Measurements from ENCODE around the gene LSG1.
"Not testable (repeated sequence)": the region's sequence is repeated elsewhere in the genome, so short reads cannot be mapped to it uniquely, and the experiment has no call there.

LSG1 gene

GRCh38 chr3:194607592-194608389, 64.2 kb downstream of the LSG1 start:
- Histone ChIP-seq H3K4me1 (ENCODE audit: insufficient read depth, low read length, poor library complexity, severe bottlenecking) (no peaks in the 10 kb centered on the region), H2AFZ (ENCODE audit: low read length) (no peak overlapping the region)

GRCh38 chr3:194606941-194607340, 65.0 kb downstream of the LSG1 start:
- H3K9me3 ChIP-seq (ENCODE audit: insufficient read depth, low read depth, low read length) = no peaks in the 10 kb centered on the region
- H3K36me3 ChIP-seq (ENCODE audit: insufficient read depth, low read length) = peaks cover 5% of the 10 kb centered on the region; the same call in 1 of the 2 replicates
- no peak overlapping the region for H3K9ac ChIP-seq (ENCODE audit: low read depth, low read length, poor library complexity, severe bottlenecking)
- H3K9me2 ChIP-seq (replicated peaks; ENCODE audit: low read depth, low read length) = no peaks in the 10 kb centered on the region
- H2AFZ ChIP-seq (ENCODE audit: low read length) = no peak overlapping the region
- H4K20me1 ChIP-seq (ENCODE audit: insufficient read depth, low read length, poor library complexity, severe bottlenecking) = no peaks in the 10 kb centered on the region
- no peak for TF ChIP-seq EZH2phosphoT487 (IDR thresholded peaks at IDR 0.05; ENCODE audit: borderline replicate concordance)
- no peak for TF ChIP-seq CTCF (conservative IDR thresholded peaks at IDR 0.05; ENCODE audit: low read length)
- no peak overlapping the region for H3K4me2 ChIP-seq (ENCODE audit: low read depth, low read length, poor library complexity, severe bottlenecking)
- H3K4me1 ChIP-seq (ENCODE audit: insufficient read depth, low read length, poor library complexity, severe bottlenecking) = no peaks in the 10 kb centered on the region
- no peaks in the 10 kb centered on the region for H3K27me3 ChIP-seq (ENCODE audit: insufficient read depth, low read length, poor library complexity, severe bottlenecking)
- H3K79me2 ChIP-seq (ENCODE audit: insufficient read depth, low read length) = no peaks in the 10 kb centered on the region
- no peaks in the 10 kb centered on the region for H3F3A ChIP-seq (ENCODE audit: low read depth)
- H3K4me3 ChIP-seq (ENCODE audit: low read length, poor library complexity, severe bottlenecking) = no peak overlapping the region

More at GRCh38 chr3:194607592-194608389, 64.2 kb downstream of the LSG1 start:
- Histone ChIP-seq H3K79me2 (ENCODE audit: insufficient read depth, low read length) (no peaks in the 10 kb centered on the region), H4K20me1 (ENCODE audit: insufficient read depth, low read length, poor library complexity, severe bottlenecking) (no peaks in the 10 kb centered on the region), H3F3A (ENCODE audit: low read depth) (no peaks in the 10 kb centered on the region), H3K9ac (ENCODE audit: low read depth, low read length, poor library complexity, severe bottlenecking) (no peak overlapping the region), H3K36me3 (ENCODE audit: insufficient read depth, low read length) (peaks cover 5% of the 10 kb centered on the region; the same call in 1 of the 2 replicates), H3K9me3 (ENCODE audit: insufficient read depth, low read depth, low read length) (no peaks in the 10 kb centered on the region), H3K4me2 (ENCODE audit: low read depth, low read length, poor library complexity, severe bottlenecking) (no peak overlapping the region), H3K27me3 (ENCODE audit: insufficient read depth, low read length, poor library complexity, severe bottlenecking) (no peaks in the 10 kb centered on the region), H3K9me2 (replicated peaks; ENCODE audit: low read depth, low read length) (no peaks in the 10 kb centered on the region), H3K4me3 (ENCODE audit: low read length, poor library complexity, severe bottlenecking) (no peak overlapping the region)
- TF ChIP-seq CTCF (conservative IDR thresholded peaks at IDR 0.05; ENCODE audit: low read length) (no peak), EZH2phosphoT487 (IDR thresholded peaks at IDR 0.05; ENCODE audit: borderline replicate concordance) (no peak)

GRCh38 chr3:194606163-194606562, 65.8 kb downstream of the LSG1 start:
- H4K20me1 ChIP-seq (ENCODE audit: insufficient read depth, low read length, poor library complexity, severe bottlenecking) = no peaks in the 10 kb centered on the region
- H2AFZ ChIP-seq (ENCODE audit: low read length) = no peak overlapping the region
- no peak overlapping the region for H3K9ac ChIP-seq (ENCODE audit: low read depth, low read length, poor library complexity, severe bottlenecking)
- no peaks in the 10 kb centered on the region for H3K9me2 ChIP-seq (replicated peaks; ENCODE audit: low read depth, low read length)
- H3K9me3 ChIP-seq (ENCODE audit: insufficient read depth, low read depth, low read length) = no peaks in the 10 kb centered on the region
- TF ChIP-seq EZH2phosphoT487 (IDR thresholded peaks at IDR 0.05; ENCODE audit: borderline replicate concordance) = no peak
- no peak for TF ChIP-seq CTCF (conservative IDR thresholded peaks at IDR 0.05; ENCODE audit: low read length)
- no peak overlapping the region for H3K4me2 ChIP-seq (ENCODE audit: low read depth, low read length, poor library complexity, severe bottlenecking)
- no peaks in the 10 kb centered on the region for H3K79me2 ChIP-seq (ENCODE audit: insufficient read depth, low read length)
- H3K4me3 ChIP-seq (ENCODE audit: low read length, poor library complexity, severe bottlenecking) = no peak overlapping the region
- H3K4me1 ChIP-seq (ENCODE audit: insufficient read depth, low read length, poor library complexity, severe bottlenecking) = no peaks in the 10 kb centered on the region
- peaks cover 5% of the 10 kb centered on the region; the same call in 1 of the 2 replicates for H3K36me3 ChIP-seq (ENCODE audit: insufficient read depth, low read length)
- no peaks in the 10 kb centered on the region for H3K27me3 ChIP-seq (ENCODE audit: insufficient read depth, low read length, poor library complexity, severe bottlenecking)
- H3F3A ChIP-seq (ENCODE audit: low read depth) = no peaks in the 10 kb centered on the region

GRCh38 chr3:194605314-194605713, 66.7 kb downstream of the LSG1 start:
- H3K36me3 ChIP-seq (ENCODE audit: insufficient read depth, low read length); H3K4me2 ChIP-seq (ENCODE audit: low read depth, low read length, poor library complexity, severe bottlenecking); H3K4me1 ChIP-seq (ENCODE audit: insufficient read depth, low read length, poor library complexity, severe bottlenecking); H3K79me2 ChIP-seq (ENCODE audit: insufficient read depth, low read length); H2AFZ ChIP-seq (ENCODE audit: low read length); H4K20me1 ChIP-seq (ENCODE audit: insufficient read depth, low read length, poor library complexity, severe bottlenecking); H3F3A ChIP-seq (ENCODE audit: low read depth); H3K27me3 ChIP-seq (ENCODE audit: insufficient read depth, low read length, poor library complexity, severe bottlenecking); H3K4me3 ChIP-seq (ENCODE audit: low read length, poor library complexity, severe bottlenecking); H3K9ac ChIP-seq (ENCODE audit: low read depth, low read length, poor library complexity, severe bottlenecking); H3K9me2 ChIP-seq (replicated peaks; ENCODE audit: low read depth, low read length); H3K9me3 ChIP-seq (ENCODE audit: insufficient read depth, low read depth, low read length): not testable (repeated sequence)

All from Loucy (cell line).